OCI-M1 (cell line): ENCODE results near the gene MRC1.

Experiments
- DNase-seq: peaks from one replicate; lab custom pipeline; 2025; lab: John Stamatoyannopoulos, UW

Gene MRC1

GRCh38 chr10:17808971-17809841 lies at the start of gene MRC1:
Gene MRC1 (plus strand): TSS chr10:17809348. CDS start chr10:17809466, 118 bp downstream.
- DNase-seq = no peak

GRCh38 chr10:17764142-17764541 lies 45.0 kb upstream of the MRC1 start:
- no peak for DNase-seq

GRCh38 chr10:17765602-17766001 lies 43.5 kb upstream of the MRC1 start:
- DNase-seq = no peak

GRCh38 chr10:17766731-17767130 lies 42.4 kb upstream of the MRC1 start:
- DNase-seq = no peak

- no peak for DNase-seq
Measured at GRCh38 chr10:17768496-17768895, 40.7 kb upstream of the MRC1 start.

- no peak for DNase-seq
Measured at GRCh38 chr10:17768957-17769356, 40.2 kb upstream of the MRC1 start.

- no peak for DNase-seq
Measured at GRCh38 chr10:17771017-17771416, 38.1 kb upstream of the MRC1 start.

GRCh38 chr10:17779784-17780183 lies 29.4 kb upstream of the MRC1 start:
- no peak for DNase-seq

- no peak for DNase-seq
Measured at GRCh38 chr10:17780727-17781126, 28.4 kb upstream of the MRC1 start.

- peak; percentile 23 for DNase-seq
Measured at GRCh38 chr10:17781856-17782255, 27.3 kb upstream of the MRC1 start.

- DNase-seq = no peak
Measured at GRCh38 chr10:17782921-17783665, 26.1 kb upstream of the MRC1 start.

- peak; percentile 57 for DNase-seq
Measured at GRCh38 chr10:17783751-17784150, 25.4 kb upstream of the MRC1 start.

- no peak for DNase-seq
Measured at GRCh38 chr10:17784688-17785087, 24.5 kb upstream of the MRC1 start.

- DNase-seq = no peak
Measured at GRCh38 chr10:17785276-17785930, 23.7 kb upstream of the MRC1 start.

- DNase-seq = no peak
Measured at GRCh38 chr10:17787087-17787961, 21.8 kb upstream of the MRC1 start.

- DNase-seq = no peak
Measured at GRCh38 chr10:17788646-17789045, 20.5 kb upstream of the MRC1 start.

- no peak for DNase-seq
Measured at GRCh38 chr10:17789396-17789795, 19.8 kb upstream of the MRC1 start.

- no peak for DNase-seq
Measured at GRCh38 chr10:17790651-17791050, 18.5 kb upstream of the MRC1 start.

GRCh38 chr10:17792991-17793390 lies 16.2 kb upstream of the MRC1 start:
- DNase-seq = peak; percentile 58

GRCh38 chr10:17793823-17794644 lies 15.1 kb upstream of the MRC1 start:
- no peak for DNase-seq

GRCh38 chr10:17795083-17795482 lies 14.1 kb upstream of the MRC1 start:
- no peak for DNase-seq
